ENCODE measurements around the gene SCO1.
"Not testable (repeated sequence)": the region's sequence is repeated elsewhere in the genome, so short reads cannot be mapped to it uniquely, and the experiment has no call there.

DNA sequence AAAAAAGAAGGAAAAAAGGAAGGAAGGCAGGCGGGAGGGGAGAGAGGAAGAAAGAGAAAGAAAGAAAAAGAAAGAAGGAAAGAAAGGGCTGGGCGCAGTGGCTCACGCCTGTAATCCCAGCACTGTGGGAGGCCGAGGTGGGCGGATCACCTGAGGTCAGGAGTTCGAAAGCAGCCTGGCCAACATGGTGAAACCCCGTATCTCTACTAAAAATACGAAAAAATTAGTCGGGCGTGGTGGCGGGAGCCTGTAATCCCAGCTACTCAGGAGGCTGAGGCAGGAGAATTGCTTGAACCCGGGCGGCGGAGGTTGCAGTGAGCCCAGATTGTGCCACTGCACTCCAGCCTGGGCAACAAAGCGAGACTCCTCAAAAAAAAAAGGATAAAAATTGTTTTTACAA, 32.9 kb upstream of the SCO1 start:
- TF ChIP-seq, protein P1, sequence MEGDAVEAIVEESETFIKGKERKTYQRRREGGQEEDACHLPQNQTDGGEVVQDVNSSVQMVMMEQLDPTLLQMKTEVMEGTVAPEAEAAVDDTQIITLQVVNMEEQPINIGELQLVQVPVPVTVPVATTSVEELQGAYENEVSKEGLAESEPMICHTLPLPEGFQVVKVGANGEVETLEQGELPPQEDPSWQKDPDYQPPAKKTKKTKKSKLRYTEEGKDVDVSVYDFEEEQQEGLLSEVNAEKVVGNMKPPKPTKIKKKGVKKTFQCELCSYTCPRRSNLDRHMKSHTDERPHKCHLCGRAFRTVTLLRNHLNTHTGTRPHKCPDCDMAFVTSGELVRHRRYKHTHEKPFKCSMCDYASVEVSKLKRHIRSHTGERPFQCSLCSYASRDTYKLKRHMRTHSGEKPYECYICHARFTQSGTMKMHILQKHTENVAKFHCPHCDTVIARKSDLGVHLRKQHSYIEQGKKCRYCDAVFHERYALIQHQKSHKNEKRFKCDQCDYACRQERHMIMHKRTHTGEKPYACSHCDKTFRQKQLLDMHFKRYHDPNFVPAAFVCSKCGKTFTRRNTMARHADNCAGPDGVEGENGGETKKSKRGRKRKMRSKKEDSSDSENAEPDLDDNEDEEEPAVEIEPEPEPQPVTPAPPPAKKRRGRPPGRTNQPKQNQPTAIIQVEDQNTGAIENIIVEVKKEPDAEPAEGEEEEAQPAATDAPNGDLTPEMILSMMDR (IDR thresholded peaks at IDR 0.05) = not testable (repeated sequence)
- TF ChIP-seq POLR2AphosphoS5 (IDR thresholded peaks at IDR 0.05) = not testable (repeated sequence)
